Erythroblast (primary cell): ENCODE data around the gene HBB.
A peak's percentile ranks its signal among the peaks of the same experiment; 100 is the strongest.

Experiments used
- GATA1 ChIP-seq: IDR thresholded peaks from 2 replicates; pipeline ENCODE4 v1.6.1; 2011; ENCODE audit warnings: low read depth, mild to moderate bottlenecking, control low read depth, low read length, moderate library complexity
- POLR2A ChIP-seq: IDR thresholded peaks from 2 replicates; pipeline ENCODE4 v1.6.1; 2011; ENCODE audit warnings: mild to moderate bottlenecking, low read length

GRCh38 chr11:5240056-5240455, 13.2 kb upstream of the HBB start:
- TF ChIP-seq POLR2A, result peak; percentile 54
- TF ChIP-seq GATA1, result no peak
